GM20000 (cell line): Measurements from ENCODE around the gene KCNQ4.

Experiments
- DNase-seq: peaks from one replicate; pipeline ENCODE4 v3.0.0; 2012; ENCODE audit warnings: low spot score
- CTCF ChIP-seq: IDR thresholded peaks from 2 replicates; pipeline ENCODE4 v1.5.1; 2012; ENCODE audit warnings: mild to moderate bottlenecking, control low read depth; ENCODE audit errors: extremely low read depth, missing control alignments

Gene KCNQ4

GRCh38 chr1:40740997-40741736 lies 42.4 kb upstream of the KCNQ4 start:
- DNase-seq, result no peak
- no peak for TF ChIP-seq CTCF

GRCh38 chr1:40742363-40743061 lies 41.1 kb upstream of the KCNQ4 start:
- no peak for DNase-seq
- no peak for TF ChIP-seq CTCF

- no peak for TF ChIP-seq CTCF
- DNase-seq, result no peak
Observed at GRCh38 chr1:40743452-40743851, 40.1 kb upstream of the KCNQ4 start.

- TF ChIP-seq CTCF, result no peak
- no peak for DNase-seq
Observed at GRCh38 chr1:40743860-40744259, 39.7 kb upstream of the KCNQ4 start.

- no peak for TF ChIP-seq CTCF
- DNase-seq, result no peak
Observed at GRCh38 chr1:40745176-40745575, 38.4 kb upstream of the KCNQ4 start.

- no peak for DNase-seq
- TF ChIP-seq CTCF, result no peak
Observed at GRCh38 chr1:40746344-40747090, 37.1 kb upstream of the KCNQ4 start.
